OCI-LY7 (cell line): ENCODE measurements around the gene NXN. TPM values are rescaled to one million over a fixed set of nuclear protein-coding genes. Genes with fewer than 3 reads are reported as not detected.

Experiments used
- BruUV-seq: library from RNA; stranded (reverse); fragments of 400-500 nt; replicated peaks from 2 replicates; lab custom pipeline; 2021; lab: Mats Ljungman, UMichigan
- CTCF ChIA-PET: fragments of 300-600 bp; sonication (Branson Sonifier 250); formaldehyde crosslinking; loops from one replicate; lab custom pipeline; 2022; ENCODE audit warnings: antibody characterized with exemption; ENCODE audit not compliant: unreplicated experiment; lab: Charles Lee
- POLR2A ChIA-PET: fragments of 300-600 bp; sonication (Branson Sonifier 250); formaldehyde crosslinking; loops from one replicate; lab custom pipeline; 2022; ENCODE audit warnings: antibody characterized with exemption; lab: Charles Lee
- DNase-seq: peaks from one replicate; pipeline ENCODE4 v3.0.0-alpha.2; 2015; ENCODE audit warnings: low spot score
- H2AFZ ChIP-seq: fragments of 200-600 bp; sonication (generic), shearing (Covaris generic); 2 replicates; pipeline ENCODE4 v1.6.1; 2014; ENCODE audit warnings: mild to moderate bottlenecking, antibody characterized with exemption, low read length, moderate library complexity
- H3K27ac ChIP-seq: fragments of 200-600 bp; sonication (generic); 2 replicates; pipeline ENCODE4 v1.5.1; 2014; ENCODE audit warnings: mixed run types, low read depth, mild to moderate bottlenecking, moderate library complexity, low read length, inconsistent platforms; ENCODE audit not compliant: poor library complexity, severe bottlenecking
- H3K36me3 ChIP-seq: fragments of 200-600 bp; sonication (generic); 2 replicates; pipeline ENCODE4 v1.6.1; 2014; ENCODE audit warnings: mild to moderate bottlenecking, antibody characterized with exemption, low read length, moderate library complexity, mixed read lengths; ENCODE audit not compliant: insufficient read depth
- H3K4me1 ChIP-seq: fragments of 200-600 bp; sonication (generic); 2 replicates; pipeline ENCODE4 v1.5.1; 2014; ENCODE audit warnings: mild to moderate bottlenecking, low read length; ENCODE audit not compliant: insufficient read depth, poor library complexity, severe bottlenecking
- H3K4me2 ChIP-seq: fragments of 200-600 bp; sonication (generic); 2 replicates; pipeline ENCODE4 v1.6.1; 2014; ENCODE audit warnings: mild to moderate bottlenecking, low read length
- H3K4me3 ChIP-seq: fragments of 200-600 bp; sonication (generic); 2 replicates; pipeline ENCODE4 v1.5.1; 2014; ENCODE audit warnings: mild to moderate bottlenecking, low read depth, low read length; ENCODE audit not compliant: poor library complexity, severe bottlenecking
- H3K79me2 ChIP-seq: fragments of 200-600 bp; sonication (generic); 2 replicates; pipeline ENCODE4 v1.6.1; 2016; ENCODE audit warnings: low read depth, mild to moderate bottlenecking, low read length, moderate library complexity, mixed read lengths; ENCODE audit not compliant: insufficient read depth
- H3K9me2 ChIP-seq: fragments of 200-600 bp; sonication (generic); 2 replicates; pipeline ENCODE4 v1.6.1; 2016; ENCODE audit warnings: mild to moderate bottlenecking, low read length, mixed read lengths; ENCODE audit not compliant: insufficient read depth
- H3K9me3 ChIP-seq: fragments of 200-600 bp; sonication (generic); 2 replicates; pipeline ENCODE4 v1.6.1; 2014; ENCODE audit warnings: mild to moderate bottlenecking, mixed run types, low read length, mixed read lengths
- H4K20me1 ChIP-seq: fragments of 200-600 bp; sonication (generic); 2 replicates; pipeline ENCODE4 v1.6.1; 2014; ENCODE audit warnings: mild to moderate bottlenecking, antibody characterized with exemption, low read length, moderate library complexity, mixed read lengths; ENCODE audit not compliant: insufficient read depth
- CTCF ChIP-seq: fragments of 200-600 bp; sonication (generic); conservative IDR thresholded peaks from 2 replicates; pipeline ENCODE4 v1.5.1; 2014; ENCODE audit warnings: mild to moderate bottlenecking, antibody characterized with exemption, low read length, moderate library complexity, mixed read lengths
- EZH2phosphoT487 ChIP-seq: fragments of 200-600 bp; sonication (generic); IDR thresholded peaks from 2 replicates; pipeline ENCODE4 v1.6.1; 2018; ENCODE audit warnings: low read depth, borderline replicate concordance, mild to moderate bottlenecking, mixed run types, antibody characterized with exemption, low read length, moderate library complexity, mixed read lengths
- intact Hi-C: fragments of 100-400 bp; cut with micrococcal nuclease; formaldehyde crosslinking; loops from one replicate; pipeline ENCODE4 v1.10.0; 2022; ENCODE audit not compliant: unreplicated experiment
- total RNA-seq, 2 experiments: library from RNA; depleted of rRNA in 1 of 2; stranded (reverse); fragments of >200 nt in 1 of 2; shearing (Covaris generic) in 1 of 2; gene quantifications; 2 replicates each; pipeline ENCODE4 v1.2.3, GENCODE V29; 2014 to 2022

Gene NXN
- total RNA-seq, 2 experiments from 2014 or later, result 1.3 to 2.8 TPM

GRCh38 chr17:804541-805435, 174.8 kb downstream of the NXN start:
- intact Hi-C loops, result no loop called here
- TF ChIP-seq EZH2phosphoT487 (no peak), CTCF (no peak)
- CTCF ChIA-PET, result no interaction called here

GRCh38 chr17:802901-803881, 176.4 kb downstream of the NXN start:
- no TSS peak for BruUV-seq
- Histone ChIP-seq H3K36me3 (no peaks in the 10 kb centered on the region), H3K4me2 (no peak overlapping the region), H4K20me1 (no peaks in the 10 kb centered on the region), H3K9me2 (no peaks in the 10 kb centered on the region), H3K79me2 (no peaks in the 10 kb centered on the region), H2AFZ (no peak overlapping the region), H3K4me1 (no peaks in the 10 kb centered on the region), H3K9me3 (no peaks in the 10 kb centered on the region), H3K4me3 (no peak overlapping the region), H3K27ac (no peak overlapping the region)
- CTCF ChIA-PET, result no interaction called here
- intact Hi-C loops, result no loop called here
- no peak for DNase-seq
- no peak for TF ChIP-seq CTCF
- TF ChIP-seq EZH2phosphoT487, result no peak
- POLR2A ChIA-PET, result no interaction called here

More at GRCh38 chr17:804541-805435, 174.8 kb downstream of the NXN start:
- BruUV-seq, result no TSS peak
- Histone ChIP-seq H3K79me2 (no peaks in the 10 kb centered on the region), H3K9me3 (no peaks in the 10 kb centered on the region), H4K20me1 (no peaks in the 10 kb centered on the region), H3K4me3 (no peak overlapping the region), H3K4me2 (no peak overlapping the region), H3K9me2 (no peaks in the 10 kb centered on the region), H2AFZ (no peak overlapping the region), H3K36me3 (no peaks in the 10 kb centered on the region), H3K27ac (no peak overlapping the region), H3K4me1 (no peaks in the 10 kb centered on the region)
- POLR2A ChIA-PET, result no interaction called here
- no peak for DNase-seq
